ENCODE measurements around the gene NFATC1. TPM values are rescaled to one million over a fixed set of nuclear protein-coding genes. Genes with fewer than 3 reads are reported as not detected.

Gene NFATC1
- total RNA-seq, 1 donor from 2014 or later: 8.1 TPM

DNA sequence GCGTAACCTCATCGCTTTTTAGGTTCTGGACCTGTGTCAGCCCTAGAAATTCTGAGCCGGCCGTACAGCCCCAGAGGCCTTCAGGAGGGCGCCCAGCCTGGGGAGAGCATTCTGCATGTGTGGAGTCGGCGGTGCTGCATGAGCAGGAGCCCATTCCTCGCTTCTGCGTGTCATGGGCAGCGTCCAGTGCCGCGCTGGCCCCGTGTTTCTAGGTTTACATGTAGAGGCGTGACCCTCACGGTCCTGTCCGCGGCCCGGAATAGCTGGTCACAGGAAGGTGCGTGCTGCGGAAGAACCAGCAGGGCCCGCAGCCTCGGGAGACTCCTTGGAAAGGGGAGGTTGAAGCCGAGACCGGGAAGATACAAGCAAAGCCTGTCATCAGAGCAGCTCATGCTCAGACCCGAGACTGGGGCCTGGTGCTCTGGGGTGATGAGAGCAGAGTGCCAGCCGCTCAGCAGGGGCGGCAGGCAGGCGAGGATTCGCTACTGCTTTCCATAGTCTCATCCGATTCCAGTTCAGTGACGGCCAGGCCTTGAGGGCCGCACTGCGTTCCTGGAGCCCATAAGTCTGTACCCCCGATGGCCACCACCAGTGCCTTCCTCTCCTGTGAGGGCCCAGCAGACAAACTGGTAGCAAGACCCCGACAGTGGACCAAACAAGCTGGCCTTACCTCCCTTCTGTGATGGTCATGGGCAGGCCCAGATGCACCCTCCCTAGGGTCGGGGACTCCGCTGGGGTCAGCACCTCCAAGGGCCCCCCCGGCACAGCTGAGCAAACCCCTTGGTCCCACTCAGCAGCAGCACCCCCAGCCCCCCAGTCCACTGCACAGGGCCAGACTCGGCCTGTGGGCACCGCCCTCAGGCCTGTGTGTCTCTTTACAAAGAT, 15.6 kb upstream of the NFATC1 start:
- Mint-ChIP-seq H3K4me1 (ENCODE audit: unreplicated experiment) (peaks cover 7% of the 10 kb centered on the region), H3K4me3 (ENCODE audit: unreplicated experiment) (no peak overlapping the region), H3K36me3 (ENCODE audit: unreplicated experiment) (peaks cover 10% of the 10 kb centered on the region), H3K9me3 (ENCODE audit: unreplicated experiment) (no peaks in the 10 kb centered on the region), H3K27me3 (ENCODE audit: unreplicated experiment) (no peaks in the 10 kb centered on the region), H3K27ac (ENCODE audit: unreplicated experiment) (no peak overlapping the region)
- TF ChIP-seq, protein P1, sequence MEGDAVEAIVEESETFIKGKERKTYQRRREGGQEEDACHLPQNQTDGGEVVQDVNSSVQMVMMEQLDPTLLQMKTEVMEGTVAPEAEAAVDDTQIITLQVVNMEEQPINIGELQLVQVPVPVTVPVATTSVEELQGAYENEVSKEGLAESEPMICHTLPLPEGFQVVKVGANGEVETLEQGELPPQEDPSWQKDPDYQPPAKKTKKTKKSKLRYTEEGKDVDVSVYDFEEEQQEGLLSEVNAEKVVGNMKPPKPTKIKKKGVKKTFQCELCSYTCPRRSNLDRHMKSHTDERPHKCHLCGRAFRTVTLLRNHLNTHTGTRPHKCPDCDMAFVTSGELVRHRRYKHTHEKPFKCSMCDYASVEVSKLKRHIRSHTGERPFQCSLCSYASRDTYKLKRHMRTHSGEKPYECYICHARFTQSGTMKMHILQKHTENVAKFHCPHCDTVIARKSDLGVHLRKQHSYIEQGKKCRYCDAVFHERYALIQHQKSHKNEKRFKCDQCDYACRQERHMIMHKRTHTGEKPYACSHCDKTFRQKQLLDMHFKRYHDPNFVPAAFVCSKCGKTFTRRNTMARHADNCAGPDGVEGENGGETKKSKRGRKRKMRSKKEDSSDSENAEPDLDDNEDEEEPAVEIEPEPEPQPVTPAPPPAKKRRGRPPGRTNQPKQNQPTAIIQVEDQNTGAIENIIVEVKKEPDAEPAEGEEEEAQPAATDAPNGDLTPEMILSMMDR (IDR thresholded peaks at IDR 0.05): no peak
- peak; percentile 84 for DNase-seq (ENCODE audit: extremely low spot score, unreplicated experiment)

DNA sequence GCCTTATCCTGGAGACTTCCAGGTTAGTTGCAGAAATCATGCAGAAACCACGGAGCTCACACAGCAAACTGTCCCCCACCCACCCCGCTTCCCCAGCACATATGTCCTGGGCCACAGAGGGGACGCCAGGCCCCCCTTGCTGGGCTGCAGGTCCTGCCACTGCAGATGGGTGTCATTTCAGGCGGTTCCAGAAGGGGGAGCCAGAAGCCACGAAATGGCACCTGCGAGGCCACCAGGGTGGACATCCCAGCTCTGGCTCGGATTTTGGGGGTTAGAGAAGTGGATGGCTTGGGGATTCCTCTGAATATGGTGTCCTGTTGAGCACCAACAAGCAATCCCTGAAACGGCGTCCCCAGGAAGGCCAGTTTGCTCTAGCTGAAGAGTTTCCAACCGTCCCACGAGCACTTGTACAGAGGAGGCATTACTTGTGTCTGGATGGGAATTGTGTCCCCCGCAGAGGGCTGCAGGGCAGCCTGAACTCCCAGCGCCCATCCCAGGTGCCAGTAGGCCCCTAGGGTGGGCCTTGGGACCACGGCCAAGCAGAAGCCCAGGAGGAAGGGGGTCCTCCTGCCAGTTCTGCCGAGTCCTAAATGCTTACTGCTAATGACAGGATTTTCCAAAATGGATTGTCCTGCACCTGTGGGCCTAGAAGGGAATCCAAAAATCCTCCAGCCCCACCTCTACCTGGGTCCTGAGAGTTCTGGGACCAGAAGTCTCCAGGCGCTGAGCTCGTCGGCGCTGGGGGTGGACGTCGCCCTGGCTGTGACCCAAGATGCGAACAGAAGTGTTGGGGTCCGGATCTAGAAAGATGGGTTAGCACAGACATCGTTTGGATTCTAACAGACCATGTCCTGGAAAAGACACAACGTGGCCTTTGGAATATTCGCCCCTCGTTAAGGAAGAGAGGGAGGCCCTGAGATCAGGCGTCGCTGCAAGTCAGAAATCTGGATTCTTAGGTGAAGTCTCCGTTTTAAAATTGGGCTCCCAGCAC, 14.6 kb upstream of the NFATC1 start:
- H3K27ac Mint-ChIP-seq (ENCODE audit: unreplicated experiment): no peak overlapping the region
- H3K36me3 Mint-ChIP-seq (ENCODE audit: unreplicated experiment): peaks cover 10% of the 10 kb centered on the region
- peak; percentile 90 for DNase-seq (ENCODE audit: extremely low spot score, unreplicated experiment)
- no peaks in the 10 kb centered on the region for H3K27me3 Mint-ChIP-seq (ENCODE audit: unreplicated experiment)
- TF ChIP-seq, protein P1 (IDR thresholded peaks at IDR 0.05): peak; percentile 91
- H3K4me1 Mint-ChIP-seq (ENCODE audit: unreplicated experiment): peaks cover 7% of the 10 kb centered on the region
- H3K9me3 Mint-ChIP-seq (ENCODE audit: unreplicated experiment): no peaks in the 10 kb centered on the region
- no peak overlapping the region for H3K4me3 Mint-ChIP-seq (ENCODE audit: unreplicated experiment)

DNA sequence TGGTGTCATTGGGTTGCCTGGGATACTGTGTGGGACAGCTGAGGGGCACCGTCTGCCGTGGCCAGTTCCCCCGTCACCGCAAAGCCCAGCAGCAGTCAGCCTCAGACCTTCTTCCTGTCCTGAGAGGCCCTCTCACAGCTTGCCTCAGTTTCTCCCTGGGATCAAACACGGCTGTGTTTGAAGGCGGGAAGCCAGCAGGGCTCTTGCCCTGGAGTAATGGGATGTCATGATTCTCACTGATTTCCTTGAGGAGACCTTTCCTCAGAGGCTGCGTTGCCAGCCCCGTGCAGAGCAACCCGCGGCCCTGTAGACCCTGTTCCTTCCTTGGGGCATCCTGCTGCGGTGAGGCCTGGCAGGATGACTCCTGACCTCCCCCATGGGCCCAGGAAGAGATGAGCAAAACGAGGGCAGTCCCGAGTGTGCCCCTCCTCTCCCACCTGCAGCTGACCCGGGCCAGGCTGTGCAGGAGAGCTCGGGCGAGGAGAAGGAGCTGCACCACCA, 13.9 kb upstream of the NFATC1 start:
- H3K36me3 Mint-ChIP-seq (ENCODE audit: unreplicated experiment): peaks cover 10% of the 10 kb centered on the region
- no peaks in the 10 kb centered on the region for H3K9me3 Mint-ChIP-seq (ENCODE audit: unreplicated experiment)
- peak; percentile 72 for DNase-seq (ENCODE audit: extremely low spot score, unreplicated experiment)
- peaks cover 7% of the 10 kb centered on the region for H3K4me1 Mint-ChIP-seq (ENCODE audit: unreplicated experiment)
- H3K4me3 Mint-ChIP-seq (ENCODE audit: unreplicated experiment): no peak overlapping the region
- TF ChIP-seq, protein P1 (IDR thresholded peaks at IDR 0.05): no peak
- no peaks in the 10 kb centered on the region for H3K27me3 Mint-ChIP-seq (ENCODE audit: unreplicated experiment)
- no peak overlapping the region for H3K27ac Mint-ChIP-seq (ENCODE audit: unreplicated experiment)

DNA sequence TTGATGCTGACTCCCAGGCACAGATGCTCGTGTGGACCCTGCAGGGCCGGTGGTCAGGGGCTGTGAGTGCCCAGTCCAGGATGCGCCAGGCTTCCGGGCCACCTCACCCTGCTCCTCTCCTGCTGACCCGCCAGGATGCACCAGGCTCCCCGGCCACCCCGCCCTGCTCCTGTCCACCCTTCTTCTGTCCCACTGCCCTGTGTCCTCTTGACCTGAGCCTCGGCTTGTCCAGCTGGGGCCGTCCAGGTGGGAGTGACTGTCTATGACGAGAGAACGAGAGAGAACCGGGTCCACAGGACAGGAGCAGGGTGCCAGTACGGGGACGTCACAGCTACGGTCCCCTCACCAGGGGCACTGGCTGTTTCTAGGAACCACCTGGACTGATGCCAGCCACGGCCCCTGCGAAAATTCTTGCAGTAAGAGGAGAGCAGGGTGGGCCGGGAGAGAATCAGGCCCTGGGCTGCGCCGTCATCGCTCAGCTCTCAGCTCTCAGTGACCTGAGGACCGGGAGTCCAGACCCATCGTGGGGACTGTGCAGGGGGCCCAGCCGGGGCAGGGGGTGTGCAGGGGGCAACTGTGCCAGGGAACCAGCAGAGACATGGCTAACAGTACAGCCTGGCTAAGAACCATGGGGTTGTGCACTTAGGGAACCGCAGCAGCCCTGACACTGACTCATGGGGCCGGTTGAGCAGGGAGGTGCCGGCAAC, 12.9 kb upstream of the NFATC1 start:
- H3K4me3 Mint-ChIP-seq (ENCODE audit: unreplicated experiment): no peak overlapping the region

More for the DNA sequence above, 12.9 kb upstream of the NFATC1 start:
- H3K4me1 Mint-ChIP-seq (ENCODE audit: unreplicated experiment): peaks cover 7% of the 10 kb centered on the region
- peaks cover 6% of the 10 kb centered on the region for H3K27me3 Mint-ChIP-seq (ENCODE audit: unreplicated experiment)
- no peak overlapping the region for H3K27ac Mint-ChIP-seq (ENCODE audit: unreplicated experiment)
- TF ChIP-seq, protein P1 (IDR thresholded peaks at IDR 0.05): no peak
- DNase-seq (ENCODE audit: extremely low spot score, unreplicated experiment): peak; percentile 78
- peaks cover 9% of the 10 kb centered on the region for H3K36me3 Mint-ChIP-seq (ENCODE audit: unreplicated experiment)
- H3K9me3 Mint-ChIP-seq (ENCODE audit: unreplicated experiment): no peaks in the 10 kb centered on the region

All from osteocyte (in vitro differentiated cells).